GM12878 (cell line): ENCODE measurements around the gene TM4SF18. TPM values are rescaled to one million over a fixed set of nuclear protein-coding genes. Genes with fewer than 3 reads are reported as not detected.

Experiments used
- BCL11A ChIP-seq: IDR thresholded peaks from 2 replicates; pipeline ENCODE4 v1.6.1; 2011; ENCODE audit warnings: low read depth, low read length
- ZBTB33 ChIP-seq: fragments of 450-650 bp; IDR thresholded peaks from 2 replicates; pipeline ENCODE4 v1.6.1; 2017; ENCODE audit warnings: mild to moderate bottlenecking
- ZNF592 ChIP-seq: fragments of 450-650 bp; IDR thresholded peaks from 2 replicates; pipeline ENCODE4 v1.6.1; 2017; ENCODE audit warnings: mild to moderate bottlenecking, moderate library complexity
- polyA plus RNA-seq, 11 experiments: library from polyadenylated mRNA; depleted of rRNA in 4 of 11; unstranded in 6 of 11; stranded (reverse) in 5 of 11; fragments of >200 nt; fragmentation: Nextera tagmentation in 4 of 11; fragmentation: Illumina TruSeq in 1 of 11; extraction: Ambion mirVana in 4 of 11; extraction: Trizol in 1 of 11; gene quantifications; 1 replicate in 1 of 11; 2 replicates in 10 of 11; pipeline versions ENCODE4 v1.2.1 to v1.2.3, GENCODE V29; 2011 to 2016; ENCODE audit warnings: inconsistent platforms in 2 of 11, missing spikeins in 2 of 11, low read depth in 1 of 11
- total RNA-seq, 4 experiments: library from RNA; depleted of rRNA in 3 of 4; stranded (reverse); fragments of >200 nt in 3 of 4; fragmentation: Illumina TruSeq in 1 of 4; extraction: Trizol in 1 of 4; gene quantifications; 2 replicates each; pipeline versions ENCODE4 v1.2.1 to v1.2.3, GENCODE V29; 2013 to 2021
- TF ChIP-seq, protein P1 (sequence below): fragments of 450-650 bp; formaldehyde crosslinking; IDR thresholded peaks from 2 replicates; pipeline ENCODE4 v1.4.0; 2020; ENCODE audit warnings: mild to moderate bottlenecking, moderate library complexity

The TM4SF18 gene
- total and polyA plus RNA-seq, 10 of the 15 experiments (the other 5 are each of a cell fraction or from before 2014, with no cell fraction given): 0.01 TPM; not detected in 9

DNA sequence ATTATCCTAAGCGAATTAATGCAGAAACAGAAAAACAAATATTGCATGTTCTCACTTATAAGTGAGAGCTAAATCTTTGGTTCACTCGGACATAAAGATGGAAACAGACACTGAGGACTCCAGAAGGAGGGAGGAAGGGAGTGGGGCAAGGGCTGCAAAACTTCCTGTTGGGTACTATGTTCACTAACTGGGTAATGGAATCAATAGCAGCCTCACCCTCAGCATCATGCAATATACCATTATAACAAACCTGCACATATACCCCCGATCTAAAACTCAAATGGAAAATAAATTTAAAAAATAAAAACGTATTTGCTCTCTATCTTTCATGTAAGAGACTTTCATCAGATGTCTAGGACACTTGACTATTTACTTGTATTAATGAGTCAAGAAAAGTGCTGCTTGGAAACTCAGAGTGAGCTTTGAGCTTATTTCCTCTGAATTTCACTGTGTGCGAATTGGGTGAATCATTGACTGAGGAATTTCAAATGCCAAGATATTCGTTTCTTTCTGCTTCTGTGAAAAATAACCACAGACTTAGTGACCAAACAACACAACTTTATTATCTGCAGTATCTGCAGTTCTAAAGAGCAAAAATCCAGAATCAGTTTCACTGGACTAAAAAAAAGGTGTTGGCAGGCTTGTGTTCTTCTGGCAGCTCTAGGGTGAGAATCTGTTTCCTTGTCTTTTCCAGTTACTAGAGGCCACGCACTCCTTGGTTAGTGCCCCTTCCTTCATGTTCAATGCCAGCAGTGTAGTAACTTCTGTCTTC, 18.4 kb downstream of the TM4SF18 start (continued):
- TF ChIP-seq ZNF592 (no peak), BCL11A (no peak), ZBTB33 (no peak)
- TF ChIP-seq, protein P1, sequence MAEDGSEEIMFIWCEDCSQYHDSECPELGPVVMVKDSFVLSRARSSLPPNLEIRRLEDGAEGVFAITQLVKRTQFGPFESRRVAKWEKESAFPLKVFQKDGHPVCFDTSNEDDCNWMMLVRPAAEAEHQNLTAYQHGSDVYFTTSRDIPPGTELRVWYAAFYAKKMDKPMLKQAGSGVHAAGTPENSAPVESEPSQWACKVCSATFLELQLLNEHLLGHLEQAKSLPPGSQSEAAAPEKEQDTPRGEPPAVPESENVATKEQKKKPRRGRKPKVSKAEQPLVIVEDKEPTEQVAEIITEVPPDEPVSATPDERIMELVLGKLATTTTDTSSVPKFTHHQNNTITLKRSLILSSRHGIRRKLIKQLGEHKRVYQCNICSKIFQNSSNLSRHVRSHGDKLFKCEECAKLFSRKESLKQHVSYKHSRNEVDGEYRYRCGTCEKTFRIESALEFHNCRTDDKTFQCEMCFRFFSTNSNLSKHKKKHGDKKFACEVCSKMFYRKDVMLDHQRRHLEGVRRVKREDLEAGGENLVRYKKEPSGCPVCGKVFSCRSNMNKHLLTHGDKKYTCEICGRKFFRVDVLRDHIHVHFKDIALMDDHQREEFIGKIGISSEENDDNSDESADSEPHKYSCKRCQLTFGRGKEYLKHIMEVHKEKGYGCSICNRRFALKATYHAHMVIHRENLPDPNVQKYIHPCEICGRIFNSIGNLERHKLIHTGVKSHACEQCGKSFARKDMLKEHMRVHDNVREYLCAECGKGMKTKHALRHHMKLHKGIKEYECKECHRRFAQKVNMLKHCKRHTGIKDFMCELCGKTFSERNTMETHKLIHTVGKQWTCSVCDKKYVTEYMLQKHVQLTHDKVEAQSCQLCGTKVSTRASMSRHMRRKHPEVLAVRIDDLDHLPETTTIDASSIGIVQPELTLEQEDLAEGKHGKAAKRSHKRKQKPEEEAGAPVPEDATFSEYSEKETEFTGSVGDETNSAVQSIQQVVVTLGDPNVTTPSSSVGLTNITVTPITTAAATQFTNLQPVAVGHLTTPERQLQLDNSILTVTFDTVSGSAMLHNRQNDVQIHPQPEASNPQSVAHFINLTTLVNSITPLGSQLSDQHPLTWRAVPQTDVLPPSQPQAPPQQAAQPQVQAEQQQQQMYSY: no peak
- TF ChIP-seq, all 136 proteins: peak for 0
